ENCODE results near the gene RMRP.

Gene RMRP

GRCh38 chr9:35609001-35609819 lies 48.6 kb downstream of the RMRP start:
- DNase-seq, result no peak

GRCh38 chr9:35608221-35608620 lies 49.6 kb downstream of the RMRP start:
- DNase-seq, result no peak
